Activated CD4-positive, alpha-beta T cell treated with anti-CD3 and anti-CD28 coated beads, Interleukin-2, amount 10 ng/mL, durations not matched to agents 7 days and 5 days (primary cell): Measurements from ENCODE around the gene FCGBP. TPM values are rescaled to one million over a fixed set of nuclear protein-coding genes. Genes with fewer than 3 reads are reported as not detected.
"Not testable (repeated sequence)": the region's sequence is repeated elsewhere in the genome, so short reads cannot be mapped to it uniquely, and the experiment has no call there.

Source experiments
- CTCF ChIA-PET: fragments of 350-600 bp; sonication (Branson Sonifier 250); formaldehyde crosslinking; loops from one replicate; lab custom pipeline; 2021; ENCODE audit warnings: antibody characterized with exemption; lab: Charles Lee
- POLR2A ChIA-PET: fragments of 350-600 bp; sonication (Branson Sonifier 250); formaldehyde crosslinking; loops from one replicate; lab custom pipeline; 2021; ENCODE audit warnings: antibody characterized with exemption; lab: Charles Lee
- DNase-seq: peaks from one replicate; pipeline ENCODE4 v3.0.0-alpha.2; 2020
- H3K27ac Mint-ChIP-seq: one replicate; pipeline ENCODE4 v1.8.0; 2021; ENCODE audit warnings: mild to moderate bottlenecking, moderate library complexity, mixed read lengths
- H3K27me3 Mint-ChIP-seq: one replicate; pipeline ENCODE4 v1.8.0; 2021; ENCODE audit warnings: mixed read lengths
- H3K36me3 Mint-ChIP-seq: one replicate; pipeline ENCODE4 v1.8.0; 2021; ENCODE audit warnings: low read depth, mixed read lengths
- H3K4me1 Mint-ChIP-seq: one replicate; pipeline ENCODE4 v1.8.0; 2021; ENCODE audit warnings: mixed read lengths
- H3K4me3 Mint-ChIP-seq: one replicate; pipeline ENCODE4 v1.8.0; 2021; ENCODE audit warnings: mild to moderate bottlenecking, moderate library complexity, mixed read lengths
- H3K9me3 Mint-ChIP-seq: one replicate; pipeline ENCODE4 v1.8.0; 2021; ENCODE audit warnings: mixed read lengths
- total RNA-seq, 2 experiments: library from RNA; stranded (reverse); gene quantifications; one replicate each; pipeline ENCODE4 v1.2.3, GENCODE V29; 2021

FCGBP gene
- total RNA-seq, 2 experiments from 2014 or later: 7.1 TPM

- no peaks in the 10 kb centered on the region for H3K27me3 Mint-ChIP-seq
- no peak overlapping the region for H3K4me3 Mint-ChIP-seq
- H3K36me3 Mint-ChIP-seq: peaks cover 6% of the 10 kb centered on the region
- CTCF ChIA-PET: interaction anchor here (1.0 to 1.5 kb wide), 2 partner anchors 10 to 16 kb away, joined by 3 to 5 read pairs; no protein-coding TSS in a partner anchor
- POLR2A ChIA-PET: no interaction called here
- no peak overlapping the region for H3K27ac Mint-ChIP-seq
- H3K9me3 Mint-ChIP-seq: peaks cover 7% of the 10 kb centered on the region
- DNase-seq: no peak
- H3K4me1 Mint-ChIP-seq: peaks cover 2% of the 10 kb centered on the region
Measured at GRCh38 chr19:39915101-39915847, 19.2 kb downstream of the FCGBP start.

- no peak for DNase-seq
- H3K4me3 Mint-ChIP-seq: no peak overlapping the region
- no peaks in the 10 kb centered on the region for H3K9me3 Mint-ChIP-seq
- peaks cover 3% of the 10 kb centered on the region for H3K36me3 Mint-ChIP-seq
- no peak overlapping the region for H3K27ac Mint-ChIP-seq
- ChIA-PET POLR2A (interaction anchor here (0.6 kb wide), 2 partner anchors 23 to 1986 kb away, joined by 4 to 5 read pairs; no protein-coding TSS in a partner anchor), CTCF (interaction anchor here (0.6 to 2.1 kb wide), 2 partner anchors 56 to 737 kb away, joined by 3 to 4 read pairs; no protein-coding TSS in a partner anchor)
- peaks cover 2% of the 10 kb centered on the region for H3K4me1 Mint-ChIP-seq
- H3K27me3 Mint-ChIP-seq: no peaks in the 10 kb centered on the region
Measured at GRCh38 chr19:39913682-39914333, 20.6 kb downstream of the FCGBP start.

- no peaks in the 10 kb centered on the region for H3K36me3 Mint-ChIP-seq
- no peaks in the 10 kb centered on the region for H3K27me3 Mint-ChIP-seq
- H3K27ac Mint-ChIP-seq: no peak overlapping the region
- H3K4me3 Mint-ChIP-seq: no peak overlapping the region
- peaks cover 3% of the 10 kb centered on the region for H3K4me1 Mint-ChIP-seq
- DNase-seq: no peak
- POLR2A ChIA-PET: no interaction called here
- no peaks in the 10 kb centered on the region for H3K9me3 Mint-ChIP-seq
- CTCF ChIA-PET: no interaction called here
Measured at GRCh38 chr19:39908803-39909202, 25.6 kb downstream of the FCGBP start.

GRCh38 chr19:39906820-39907611 lies 27.4 kb downstream of the FCGBP start:
- Mint-ChIP-seq H3K4me3 (no peak overlapping the region), H3K27me3 (no peaks in the 10 kb centered on the region), H3K36me3 (no peaks in the 10 kb centered on the region), H3K27ac (no peak overlapping the region), H3K9me3 (no peaks in the 10 kb centered on the region), H3K4me1 (peaks cover 3% of the 10 kb centered on the region)
- ChIA-PET POLR2A (interaction anchor here (0.6 kb wide), 1 partner anchor 26 kb away, joined by 3 read pairs; no protein-coding TSS in a partner anchor), CTCF (interaction anchor here (1.2 kb wide), 1 partner anchor 63 kb away, joined by 6 read pairs; the partner anchor contains the start of gene PSMC4)
- DNase-seq: no peak

- H3K4me1 Mint-ChIP-seq: peaks cover 3% of the 10 kb centered on the region
- no peaks in the 10 kb centered on the region for H3K27me3 Mint-ChIP-seq
- no peak overlapping the region for H3K4me3 Mint-ChIP-seq
- H3K9me3 Mint-ChIP-seq: no peaks in the 10 kb centered on the region
- H3K27ac Mint-ChIP-seq: no peak overlapping the region
- no peaks in the 10 kb centered on the region for H3K36me3 Mint-ChIP-seq
- ChIA-PET CTCF (no interaction called here), POLR2A (interaction anchor here (0.6 kb wide), 1 partner anchor 26 kb away, joined by 3 read pairs; no protein-coding TSS in a partner anchor)
- no peak for DNase-seq
Measured at GRCh38 chr19:39906283-39906682, 28.2 kb downstream of the FCGBP start.

GRCh38 chr19:39903486-39904091 lies 30.8 kb downstream of the FCGBP start:
- H3K4me1 Mint-ChIP-seq, H3K27ac Mint-ChIP-seq, H3K4me3 Mint-ChIP-seq, POLR2A ChIA-PET, DNase-seq, H3K9me3 Mint-ChIP-seq, H3K27me3 Mint-ChIP-seq, CTCF ChIA-PET, H3K36me3 Mint-ChIP-seq: not testable (repeated sequence)

GRCh38 chr19:39902326-39902725 lies 32.1 kb downstream of the FCGBP start:
- H3K27me3 Mint-ChIP-seq, H3K27ac Mint-ChIP-seq, H3K4me3 Mint-ChIP-seq, POLR2A ChIA-PET, H3K4me1 Mint-ChIP-seq, H3K9me3 Mint-ChIP-seq, H3K36me3 Mint-ChIP-seq, DNase-seq, CTCF ChIA-PET: not testable (repeated sequence)

GRCh38 chr19:39901681-39902080 lies 32.8 kb downstream of the FCGBP start:
- H3K9me3 Mint-ChIP-seq, H3K27me3 Mint-ChIP-seq, H3K27ac Mint-ChIP-seq, DNase-seq, H3K36me3 Mint-ChIP-seq, H3K4me1 Mint-ChIP-seq, CTCF ChIA-PET, H3K4me3 Mint-ChIP-seq, POLR2A ChIA-PET: not testable (repeated sequence)

GRCh38 chr19:39898858-39899257 lies 35.6 kb downstream of the FCGBP start:
- H3K4me1 Mint-ChIP-seq, H3K4me3 Mint-ChIP-seq, CTCF ChIA-PET, DNase-seq, POLR2A ChIA-PET, H3K9me3 Mint-ChIP-seq, H3K27me3 Mint-ChIP-seq, H3K27ac Mint-ChIP-seq, H3K36me3 Mint-ChIP-seq: not testable (repeated sequence)

GRCh38 chr19:39897511-39898245 lies 36.8 kb downstream of the FCGBP start:
- peak; percentile 51 for DNase-seq
- not testable (repeated sequence) for H3K9me3 Mint-ChIP-seq

GRCh38 chr19:39895096-39895495 lies 39.3 kb downstream of the FCGBP start:
- H3K36me3 Mint-ChIP-seq, DNase-seq, H3K4me1 Mint-ChIP-seq, H3K4me3 Mint-ChIP-seq, H3K27ac Mint-ChIP-seq, H3K27me3 Mint-ChIP-seq, POLR2A ChIA-PET, H3K9me3 Mint-ChIP-seq: not testable (repeated sequence)
- CTCF ChIA-PET: interaction anchor here (1.0 kb wide), 1 partner anchor 75 kb away, joined by 3 read pairs; no protein-coding TSS in a partner anchor

More at GRCh38 chr19:39897511-39898245, 36.8 kb downstream of the FCGBP start:
- H3K36me3 Mint-ChIP-seq, H3K27me3 Mint-ChIP-seq, H3K4me3 Mint-ChIP-seq, H3K27ac Mint-ChIP-seq, H3K4me1 Mint-ChIP-seq: not testable (repeated sequence)
- ChIA-PET POLR2A (interaction anchor here (0.8 kb wide), 1 partner anchor 73 kb away, joined by 3 read pairs; the partner anchor contains the start of gene PSMC4), CTCF (interaction anchor here (0.6 to 1.1 kb wide), 3 partner anchors 45 to 401 kb away, joined by 3 read pairs; no protein-coding TSS in a partner anchor)

- H3K9me3 Mint-ChIP-seq: not testable (repeated sequence)
Measured at GRCh38 chr19:39894236-39894606, 40.2 kb downstream of the FCGBP start.

More at GRCh38 chr19:39894236-39894606, 40.2 kb downstream of the FCGBP start:
- H3K27me3 Mint-ChIP-seq, H3K4me3 Mint-ChIP-seq, H3K4me1 Mint-ChIP-seq, DNase-seq, H3K27ac Mint-ChIP-seq, H3K36me3 Mint-ChIP-seq, POLR2A ChIA-PET: not testable (repeated sequence)
- CTCF ChIA-PET: interaction anchor here (1.0 kb wide), 1 partner anchor 76 kb away, joined by 3 read pairs; no protein-coding TSS in a partner anchor
